ENCODE measurements around the gene IL17B.

The IL17B gene

GRCh38 chr5:149419532-149419858, 40.4 kb upstream of the IL17B start:
- Mint-ChIP-seq H3K27me3 (peaks cover 24 to 44% of the 10 kb centered on the region in 2 donors), H3K27ac (no peak overlapping the region), H3K4me1 (peaks cover 3 to 6% of the 10 kb centered on the region in 2 donors), H3K4me3 (no peak overlapping the region), H3K9me3 (no peaks in the 10 kb centered on the region), H3K36me3 (no peaks in the 10 kb centered on the region)
- no peak for DNase-seq
- ATAC-seq (replicated peaks) = no peak

GRCh38 chr5:149418910-149419531, 39.9 kb upstream of the IL17B start:
- H3K27ac Mint-ChIP-seq = no peak overlapping the region
- H3K27me3 Mint-ChIP-seq = peaks cover 22 to 44% of the 10 kb centered on the region in 2 donors
- H3K4me3 Mint-ChIP-seq = no peak overlapping the region
- H3K4me1 Mint-ChIP-seq = peaks cover 3 to 6% of the 10 kb centered on the region in 2 donors
- no peaks in the 10 kb centered on the region for H3K36me3 Mint-ChIP-seq
- H3K9me3 Mint-ChIP-seq = no peaks in the 10 kb centered on the region
- ATAC-seq (replicated peaks) = no peak
- DNase-seq = no peak

GRCh38 chr5:149417711-149418368, 38.7 kb upstream of the IL17B start:
- H3K36me3 Mint-ChIP-seq = no peaks in the 10 kb centered on the region
- DNase-seq = no peak
- H3K4me3 Mint-ChIP-seq = no peak overlapping the region
- H3K27me3 Mint-ChIP-seq = peaks cover 22 to 39% of the 10 kb centered on the region in 2 donors
- peaks cover 3 to 6% of the 10 kb centered on the region in 2 donors for H3K4me1 Mint-ChIP-seq
- H3K9me3 Mint-ChIP-seq = no peaks in the 10 kb centered on the region
- no peak overlapping the region for H3K27ac Mint-ChIP-seq
- ATAC-seq (replicated peaks) = no peak

- Mint-ChIP-seq H3K4me1 (peaks cover 3 to 6% of the 10 kb centered on the region in 2 donors), H3K27ac (no peak overlapping the region), H3K4me3 (no peak overlapping the region), H3K27me3 (peaks cover 21 to 39% of the 10 kb centered on the region in 2 donors), H3K36me3 (no peaks in the 10 kb centered on the region), H3K9me3 (no peaks in the 10 kb centered on the region)
- ATAC-seq (replicated peaks) = no peak
- DNase-seq = no peak
These were observed 38.1 kb upstream of the IL17B start for GRCh38 chr5:149416987-149417710.

- Mint-ChIP-seq H3K4me3 (no peak overlapping the region), H3K27me3 (peaks cover 17 to 26% of the 10 kb centered on the region in 2 donors)
These were observed 36.2 kb upstream of the IL17B start for GRCh38 chr5:149415066-149415967.

GRCh38 chr5:149414405-149415065, 35.4 kb upstream of the IL17B start:
- peaks cover 10 to 20% of the 10 kb centered on the region in 2 donors for H3K27me3 Mint-ChIP-seq
- H3K27ac Mint-ChIP-seq = no peak overlapping the region
- ATAC-seq (replicated peaks) = no peak
- DNase-seq = no peak
- no peaks in the 10 kb centered on the region for H3K4me1 Mint-ChIP-seq
- no peaks in the 10 kb centered on the region for H3K36me3 Mint-ChIP-seq
- H3K4me3 Mint-ChIP-seq = no peak overlapping the region
- H3K9me3 Mint-ChIP-seq = no peaks in the 10 kb centered on the region

More at GRCh38 chr5:149415066-149415967, 36.2 kb upstream of the IL17B start:
- H3K9me3 Mint-ChIP-seq = no peaks in the 10 kb centered on the region
- H3K4me1 Mint-ChIP-seq = peaks cover 3 to 6% of the 10 kb centered on the region in 2 donors
- H3K27ac Mint-ChIP-seq = no peak overlapping the region
- DNase-seq = no peak
- no peak for ATAC-seq (replicated peaks)
- H3K36me3 Mint-ChIP-seq = no peaks in the 10 kb centered on the region

GRCh38 chr5:149413477-149414210, 34.6 kb upstream of the IL17B start:
- ATAC-seq (replicated peaks) (no peak), DNase-seq (no peak)
- Mint-ChIP-seq H3K9me3 (no peaks in the 10 kb centered on the region), H3K4me1 (no peaks in the 10 kb centered on the region), H3K4me3 (no peak overlapping the region), H3K27ac (no peak overlapping the region), H3K36me3 (no peaks in the 10 kb centered on the region), H3K27me3 (peaks cover 10 to 15% of the 10 kb centered on the region in 2 donors)

- Mint-ChIP-seq H3K4me3 (no peak overlapping the region), H3K9me3 (no peaks in the 10 kb centered on the region), H3K4me1 (no peaks in the 10 kb centered on the region), H3K27me3 (peaks cover 8 to 12% of the 10 kb centered on the region in 2 donors), H3K27ac (no peak overlapping the region), H3K36me3 (no peaks in the 10 kb centered on the region)
- DNase-seq (no peak), ATAC-seq (replicated peaks) (no peak)
These were observed 33.8 kb upstream of the IL17B start for GRCh38 chr5:149412783-149413476.

GRCh38 chr5:149411738-149412519, 32.8 kb upstream of the IL17B start:
- DNase-seq (no peak), ATAC-seq (replicated peaks) (no peak)
- Mint-ChIP-seq H3K27ac (no peak overlapping the region), H3K36me3 (no peaks in the 10 kb centered on the region), H3K27me3 (peaks cover 4 to 6% of the 10 kb centered on the region in 2 donors), H3K9me3 (no peaks in the 10 kb centered on the region), H3K4me1 (no peaks in the 10 kb centered on the region), H3K4me3 (no peak overlapping the region)

- no peak for DNase-seq
- H3K27me3 Mint-ChIP-seq = peaks cover 4 to 5% of the 10 kb centered on the region in 2 donors
- H3K4me1 Mint-ChIP-seq = no peaks in the 10 kb centered on the region
- H3K4me3 Mint-ChIP-seq = no peak overlapping the region
- H3K9me3 Mint-ChIP-seq = no peaks in the 10 kb centered on the region
- H3K27ac Mint-ChIP-seq = no peak overlapping the region
- H3K36me3 Mint-ChIP-seq = no peaks in the 10 kb centered on the region
- no peak for ATAC-seq (replicated peaks)
These were observed 31.8 kb upstream of the IL17B start for GRCh38 chr5:149410721-149411432.

- no peaks in the 10 kb centered on the region for H3K4me1 Mint-ChIP-seq
- DNase-seq (no peak), ATAC-seq (replicated peaks) (no peak)
- no peaks in the 10 kb centered on the region for H3K9me3 Mint-ChIP-seq
- peaks cover 4 to 5% of the 10 kb centered on the region in 2 donors for H3K27me3 Mint-ChIP-seq
- no peak overlapping the region for H3K4me3 Mint-ChIP-seq
- no peak overlapping the region for H3K27ac Mint-ChIP-seq
- H3K36me3 Mint-ChIP-seq = no peaks in the 10 kb centered on the region
These were observed 31.0 kb upstream of the IL17B start for GRCh38 chr5:149410071-149410470.

Measured in stimulated activated naive B cell treated with anti-CD40 and anti-IgM and Interleukin-4, amounts not matched to agents 10 μg/mL and 1 μg/mL and 100 μg/mL, for 72 hours (primary cell).